HG03025 (cell line): ENCODE results near the gene ANKRD12.

Experiments
- ATAC-seq: cut with Tn5 transposase; IDR thresholded peaks from one replicate; pipeline ENCODE4 v1.9.1; 2021; ENCODE audit warnings: mild to moderate bottlenecking, moderate library complexity; ENCODE audit not compliant: unreplicated experiment, low FRiP score

The ANKRD12 gene

DNA sequence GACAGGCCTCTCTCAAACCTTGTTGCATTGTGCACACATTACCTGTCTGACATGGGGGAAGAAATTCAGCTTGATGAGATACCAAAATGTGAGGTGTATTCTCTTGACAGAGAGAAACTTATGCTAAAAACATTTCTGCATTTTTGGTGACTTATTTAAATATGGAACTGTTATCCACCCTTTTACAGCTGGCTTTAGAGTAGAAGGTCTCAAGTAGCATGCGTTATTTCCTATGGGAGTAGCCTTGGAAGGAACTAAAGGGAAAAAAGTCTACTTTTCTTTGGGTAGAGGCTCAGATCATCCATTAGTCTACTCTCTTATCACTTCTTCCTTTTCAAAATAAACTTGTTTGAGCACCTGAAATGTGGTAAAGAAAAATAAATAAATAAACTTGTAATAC, 141.4 kb downstream of the ANKRD12 start:
- ATAC-seq, result no peak

DNA sequence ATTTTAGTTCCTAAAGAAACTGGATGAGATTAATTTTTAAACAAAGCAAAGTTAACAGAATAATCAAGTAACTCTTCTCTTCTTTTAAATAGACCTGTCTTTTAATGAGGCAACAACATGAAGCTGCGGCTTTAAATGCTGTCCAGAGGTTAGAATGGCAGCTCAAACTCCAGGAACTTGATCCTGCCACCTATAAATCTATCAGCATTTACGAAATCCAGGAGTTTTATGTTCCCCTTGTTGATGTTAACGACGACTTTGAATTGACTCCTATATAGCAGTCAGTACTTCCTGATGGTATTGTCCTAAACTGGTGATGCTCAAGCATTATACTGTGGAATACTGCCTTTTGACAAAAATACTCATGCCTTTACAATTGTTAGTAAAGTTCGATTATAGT, 144.3 kb downstream of the ANKRD12 start:
- ATAC-seq, result no peak

DNA sequence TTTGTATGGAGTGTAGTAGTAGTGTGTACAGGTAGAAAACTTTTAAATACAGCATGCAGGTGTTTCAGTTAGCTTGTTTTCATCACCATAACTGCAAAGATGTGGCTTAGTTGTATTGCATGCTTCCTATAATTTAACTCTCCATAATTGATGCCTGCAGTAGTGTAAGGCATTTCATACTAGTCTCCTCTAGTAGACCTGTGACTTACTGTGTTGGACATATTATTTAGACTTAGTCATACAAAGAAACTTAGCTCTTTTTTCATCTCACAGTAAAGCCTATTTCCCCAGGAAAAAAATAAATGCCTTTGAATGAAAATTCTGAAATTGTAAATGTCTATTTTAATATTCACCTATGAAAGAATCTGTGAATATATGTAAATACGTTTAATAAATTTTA, 145.2 kb downstream of the ANKRD12 start:
- ATAC-seq, result no peak

DNA sequence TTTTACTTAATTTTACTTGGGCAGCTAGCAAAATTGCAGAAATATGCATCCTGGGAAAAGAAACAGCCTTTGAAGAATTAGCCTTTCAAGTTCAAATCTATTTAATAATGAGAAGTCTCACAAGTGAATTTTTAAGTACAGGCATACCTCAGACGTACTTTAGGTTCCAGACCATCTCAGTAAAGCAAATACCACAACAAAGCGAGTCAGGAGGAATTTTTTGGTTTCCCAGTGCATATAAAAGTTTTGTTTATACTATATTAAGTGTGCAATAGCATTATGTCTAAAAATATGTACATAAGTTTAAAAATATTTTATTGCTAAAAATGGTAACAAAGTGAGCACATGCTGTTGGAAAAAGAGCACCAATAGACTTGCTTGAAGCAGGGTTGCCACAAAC, 147.2 kb downstream of the ANKRD12 start:
- ATAC-seq, result no peak

DNA sequence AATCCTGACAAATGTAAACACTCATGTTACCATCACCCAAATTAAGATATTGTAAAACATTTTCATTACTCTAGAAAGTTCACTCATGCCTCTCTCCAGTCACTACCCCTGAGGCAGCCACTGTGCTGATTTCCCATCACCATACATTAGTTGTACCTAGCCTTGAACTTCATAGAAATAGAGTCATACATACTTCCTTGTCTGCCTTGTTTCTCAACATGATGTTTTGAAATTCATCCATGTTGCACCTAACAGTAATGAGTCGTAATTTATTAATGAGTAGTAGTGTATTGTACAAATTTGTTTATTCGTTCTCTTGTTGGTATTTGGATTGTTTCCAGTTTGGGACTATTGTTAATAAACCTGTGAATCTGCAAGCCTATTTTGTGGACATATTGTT, 149.0 kb downstream of the ANKRD12 start:
- no peak for ATAC-seq

DNA sequence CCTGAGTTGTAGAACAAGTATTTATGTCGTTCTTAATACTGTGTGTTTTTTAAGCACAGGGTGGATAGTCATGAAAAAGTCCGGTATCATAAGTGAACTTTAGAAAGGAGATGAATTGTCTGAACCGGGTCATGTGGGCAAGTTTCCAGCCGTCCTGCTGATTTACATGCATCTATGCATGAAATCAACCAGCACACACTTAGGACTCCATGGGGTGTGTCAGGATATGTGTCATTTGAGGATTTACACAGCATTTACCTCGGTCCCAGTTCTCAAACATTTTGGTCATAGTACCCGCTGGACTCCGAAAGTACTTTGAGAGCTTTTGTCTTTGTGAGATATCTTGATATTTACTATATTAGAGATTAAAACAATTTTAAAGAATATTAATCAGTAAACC, 150.5 kb downstream of the ANKRD12 start:
- ATAC-seq, result no peak

DNA sequence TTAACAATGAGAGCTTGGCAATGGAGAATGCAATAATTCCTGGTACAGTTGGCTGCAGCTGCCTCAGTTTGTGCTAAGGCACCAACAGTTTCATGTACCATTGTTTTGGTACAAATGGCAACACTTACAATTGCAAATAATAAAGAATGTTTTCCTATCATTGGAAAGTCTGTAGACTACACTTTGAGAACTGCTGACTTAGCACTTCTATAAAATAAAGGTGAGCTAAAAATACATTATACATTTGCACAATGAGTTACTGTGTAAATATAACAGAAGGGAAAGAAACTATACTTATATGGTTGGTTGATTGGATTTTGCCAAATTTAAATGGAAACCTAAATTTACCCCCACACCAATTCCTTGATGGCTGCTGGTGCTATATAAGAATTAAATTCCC, 153.1 kb downstream of the ANKRD12 start:
- ATAC-seq, result no peak

DNA sequence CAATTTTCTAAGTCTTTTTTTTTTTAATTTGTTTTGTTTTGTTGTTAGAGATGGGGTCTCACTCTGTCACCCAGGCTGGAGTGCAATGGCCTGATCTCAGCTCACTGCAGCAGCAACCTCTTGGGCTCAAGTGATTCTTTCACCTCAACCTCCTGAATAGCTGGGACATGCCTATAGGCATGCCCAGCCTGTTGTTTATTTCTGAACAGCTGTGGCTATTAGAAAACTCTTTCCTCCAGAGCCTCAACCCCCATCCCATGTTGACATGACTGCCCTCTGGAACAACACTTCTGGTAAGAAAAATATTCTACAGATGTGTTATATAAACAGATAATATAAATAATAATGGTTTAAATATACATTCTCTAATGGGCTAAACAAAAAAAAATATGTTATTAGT, 153.6 kb downstream of the ANKRD12 start:
- no peak for ATAC-seq

DNA sequence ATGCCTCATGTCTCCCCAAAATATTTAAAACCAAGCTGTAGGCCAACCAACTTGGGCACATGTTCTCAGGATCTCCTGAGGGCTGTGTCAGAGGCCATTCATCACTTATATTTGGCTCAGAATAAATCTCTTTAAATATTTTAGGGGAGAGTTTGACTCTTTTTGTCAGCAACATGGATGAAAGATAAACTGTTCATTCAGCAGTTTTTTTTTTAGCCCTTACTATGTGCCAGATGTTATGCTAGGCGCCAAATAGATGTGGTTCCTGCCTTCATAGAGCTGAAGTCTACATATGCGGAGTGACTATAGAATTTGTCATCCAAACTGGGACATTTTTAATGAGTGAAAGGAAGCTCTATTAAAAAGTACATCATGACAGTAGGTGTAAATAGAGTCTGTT, 155.5 kb downstream of the ANKRD12 start:
- no peak for ATAC-seq

DNA sequence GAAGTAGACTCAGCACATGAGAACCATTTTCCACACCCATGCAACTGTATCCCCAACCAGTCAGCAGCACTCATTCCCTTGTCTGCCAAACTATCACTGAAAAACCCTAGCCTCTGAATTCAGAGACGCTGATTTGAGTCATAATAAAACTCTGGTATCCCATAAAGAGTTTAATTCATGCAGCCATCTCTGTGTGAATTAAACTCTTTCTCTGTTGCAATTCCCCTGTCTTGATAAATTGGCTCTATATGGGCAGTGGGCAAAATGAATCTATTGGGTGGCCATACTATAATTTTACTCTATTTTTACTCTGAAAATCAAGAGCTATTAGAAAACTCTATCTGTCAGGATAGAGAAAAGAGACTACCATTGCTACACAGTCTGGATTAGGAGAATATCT, 157.4 kb downstream of the ANKRD12 start:
- no peak for ATAC-seq

DNA sequence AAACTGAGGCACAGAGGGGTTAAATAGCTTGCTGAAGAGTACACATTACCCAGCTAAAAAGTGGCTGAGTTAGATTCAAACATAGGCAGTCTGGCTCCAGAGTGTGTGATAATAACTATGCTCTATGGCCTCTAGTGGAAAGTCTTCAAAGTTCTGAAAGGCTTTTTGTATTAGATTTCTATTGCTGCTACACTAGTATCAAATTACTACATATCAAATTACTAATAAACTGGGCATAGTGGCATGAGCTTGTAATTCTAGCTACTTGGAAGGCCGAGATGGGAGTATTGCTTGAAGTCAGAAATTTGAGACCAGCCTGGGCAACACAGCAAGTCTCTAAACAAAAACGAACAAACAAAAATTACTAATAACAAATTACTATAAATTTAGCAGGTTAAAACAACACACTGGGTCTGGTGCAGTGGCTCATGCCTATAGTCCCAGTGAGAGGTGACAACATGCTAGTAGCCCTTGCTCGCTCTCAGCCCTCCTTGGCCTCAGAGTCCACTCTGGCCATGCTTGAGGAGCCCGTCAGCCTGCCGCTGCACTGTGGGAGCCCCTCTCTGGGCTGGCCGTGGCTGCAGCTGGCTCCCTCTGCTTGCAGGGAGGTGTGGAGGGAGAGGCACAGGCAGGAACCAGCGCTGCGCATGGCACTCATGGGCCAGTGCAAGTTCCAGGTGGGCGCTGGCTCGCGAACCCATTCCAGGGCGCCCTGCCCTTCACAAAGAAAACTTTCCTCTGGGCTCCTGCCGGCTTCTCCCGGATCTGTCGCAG, 159.8 kb downstream of the ANKRD12 start:
- no peak for ATAC-seq

DNA sequence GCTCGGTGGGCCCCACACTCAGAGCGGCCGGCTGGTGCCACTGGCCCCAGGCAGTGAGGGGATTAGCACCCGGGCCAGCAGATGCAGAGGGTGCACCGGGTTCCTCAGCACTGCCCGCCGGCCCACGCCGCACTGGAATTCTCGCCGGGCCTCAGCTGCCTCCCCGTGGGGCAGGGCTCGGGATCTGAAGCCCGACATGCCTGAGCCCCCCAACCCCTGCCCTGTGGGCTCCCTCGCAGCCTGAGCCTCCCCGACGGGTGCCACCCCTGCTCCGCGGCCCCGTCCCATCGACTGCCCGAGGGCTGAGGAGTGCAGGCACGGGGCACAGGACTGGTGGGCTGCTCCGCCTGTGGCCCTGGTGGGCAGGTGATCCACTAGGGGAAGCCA, 160.4 kb downstream of the ANKRD12 start:
- ATAC-seq, result no peak

DNA sequence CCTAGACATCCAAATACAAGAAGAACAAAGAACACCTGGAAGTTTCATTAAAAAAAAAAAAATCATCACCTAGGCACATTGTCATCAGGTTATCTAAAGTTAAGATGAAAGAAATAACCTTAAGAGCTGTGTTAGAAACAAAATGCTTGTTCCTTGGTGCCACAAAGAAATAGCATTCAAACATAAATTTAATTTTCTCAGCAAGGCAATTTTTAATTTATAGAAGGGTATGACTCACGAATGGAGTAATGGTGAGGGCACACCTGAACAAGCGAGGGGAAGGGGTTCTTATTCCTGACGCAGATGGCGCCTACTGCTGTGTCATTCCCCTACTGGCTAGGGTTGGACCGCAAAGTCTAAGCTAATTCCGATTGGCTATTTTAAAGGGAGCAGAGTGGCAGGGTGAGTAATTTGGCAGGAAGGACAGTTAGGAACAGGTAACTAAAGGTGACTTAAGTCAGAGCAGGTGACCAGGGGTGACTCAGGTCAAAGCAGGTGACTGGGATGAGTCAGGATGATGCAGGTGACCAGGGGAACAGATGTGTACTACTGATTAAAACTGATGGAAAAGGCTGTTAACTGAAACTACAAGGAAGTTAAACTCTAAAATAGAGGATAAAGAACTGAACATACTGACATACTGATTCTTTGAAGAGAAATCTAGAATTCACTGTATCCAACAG, 167.9 kb downstream of the ANKRD12 start:
- no peak for ATAC-seq

DNA sequence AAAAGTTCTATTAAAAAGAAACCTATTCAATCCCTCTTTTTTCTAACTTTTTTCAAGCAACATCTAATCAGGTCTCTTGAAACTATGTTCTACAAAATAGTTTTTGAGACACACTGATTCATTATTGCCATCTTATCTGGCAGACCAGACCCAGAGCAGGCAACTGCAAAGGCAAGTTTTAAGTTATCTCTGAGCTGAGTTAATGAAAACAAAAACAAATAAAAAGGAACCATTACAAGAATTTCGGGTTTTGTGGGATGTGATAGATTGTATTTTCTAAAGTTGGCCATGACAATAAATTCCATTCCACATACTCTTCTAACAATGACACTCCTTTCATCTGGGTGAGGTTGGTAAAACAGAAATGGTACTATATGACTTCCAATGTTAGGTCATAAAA, 182.8 kb downstream of the ANKRD12 start:
- ATAC-seq, result no peak

DNA sequence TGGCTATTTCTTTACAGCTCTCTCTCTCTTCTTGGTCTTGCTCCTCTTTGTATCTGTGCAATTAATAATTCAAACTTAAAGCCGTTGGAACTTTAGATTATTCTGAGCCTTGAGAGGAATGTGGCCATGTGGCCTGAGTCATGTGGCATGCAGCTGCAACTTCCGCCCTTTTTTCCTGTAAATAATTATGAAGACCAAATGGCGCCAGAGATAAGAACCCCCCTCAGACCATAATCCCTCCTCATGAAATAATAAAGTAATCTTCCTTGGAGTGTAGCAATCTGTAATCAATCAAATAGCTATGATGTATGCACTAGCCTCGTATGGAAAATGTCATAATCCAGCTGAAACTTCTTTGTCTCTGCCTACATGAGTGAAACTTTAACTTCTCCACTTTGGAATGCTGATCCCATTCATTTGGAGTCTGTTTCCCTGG, 184.5 kb downstream of the ANKRD12 start:
- no peak for ATAC-seq

DNA sequence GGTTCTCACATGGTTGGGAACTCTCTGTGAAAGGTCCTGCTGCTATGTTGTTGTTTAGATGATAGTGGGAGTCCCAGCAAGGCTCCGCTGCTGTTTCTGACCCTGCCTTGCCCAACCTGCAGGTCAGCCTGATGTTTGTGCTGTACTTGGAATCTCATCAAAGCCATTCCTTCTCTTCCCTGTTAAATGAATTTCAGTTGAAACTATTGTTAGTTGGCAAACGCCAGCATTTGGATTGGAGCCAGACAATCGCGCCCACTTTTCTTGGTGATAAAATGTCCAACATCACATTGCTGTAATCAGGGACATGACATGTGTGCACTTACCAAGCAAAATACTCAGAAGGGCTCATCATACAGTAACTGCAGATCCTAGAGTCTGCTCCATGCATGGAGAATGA, 185.2 kb downstream of the ANKRD12 start:
- no peak for ATAC-seq

DNA sequence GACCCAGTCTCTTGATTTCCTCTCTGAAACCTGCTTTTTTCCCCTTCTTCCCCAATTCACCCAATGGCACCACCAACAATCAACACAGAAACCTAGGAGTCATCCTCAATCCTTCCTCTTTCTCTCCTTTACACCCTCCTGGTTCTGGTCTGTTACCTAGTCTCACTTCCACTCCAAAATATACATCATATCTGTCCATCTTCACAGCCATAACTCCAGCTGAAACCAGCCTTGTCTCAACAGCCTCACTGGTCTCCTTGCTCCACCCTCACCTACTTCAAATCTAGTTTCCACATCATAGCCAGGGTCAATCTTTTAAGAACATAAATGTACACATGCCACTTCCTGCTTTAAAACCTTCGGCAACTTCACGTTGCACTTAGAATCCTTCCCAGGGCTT, 186.2 kb downstream of the ANKRD12 start:
- ATAC-seq, result no peak

DNA sequence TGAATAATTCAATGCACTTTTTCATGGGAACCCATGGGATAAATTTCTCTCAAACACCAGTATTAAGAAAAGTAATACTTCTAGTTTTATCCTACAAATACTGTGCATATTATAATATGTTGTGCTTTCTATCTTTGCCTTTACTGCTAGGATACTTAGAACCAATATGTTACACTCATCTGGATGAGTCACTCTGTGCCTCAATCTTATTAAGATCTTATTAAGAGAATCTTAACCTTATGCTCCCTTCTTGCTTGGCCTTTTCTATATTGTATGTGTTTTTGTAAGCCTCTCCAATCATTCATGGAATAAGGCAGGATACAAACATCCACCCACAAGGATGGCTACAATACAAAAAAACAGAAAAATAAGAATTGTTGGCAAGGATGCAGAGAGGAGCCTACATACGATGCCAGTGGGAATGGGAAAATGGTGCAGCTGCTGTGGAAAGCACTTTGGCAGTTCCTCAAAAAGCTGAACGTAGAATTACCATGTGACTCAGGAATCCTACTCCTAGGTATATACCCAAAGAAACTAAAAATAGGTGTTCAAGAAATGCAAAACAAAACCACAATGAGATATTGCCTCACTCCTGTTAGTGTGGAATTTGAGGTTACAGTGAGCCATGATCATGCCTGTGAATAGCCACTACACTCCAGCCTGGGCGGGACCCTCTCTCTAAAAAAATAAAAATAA, 187.3 kb downstream of the ANKRD12 start:
- ATAC-seq, result no peak

DNA sequence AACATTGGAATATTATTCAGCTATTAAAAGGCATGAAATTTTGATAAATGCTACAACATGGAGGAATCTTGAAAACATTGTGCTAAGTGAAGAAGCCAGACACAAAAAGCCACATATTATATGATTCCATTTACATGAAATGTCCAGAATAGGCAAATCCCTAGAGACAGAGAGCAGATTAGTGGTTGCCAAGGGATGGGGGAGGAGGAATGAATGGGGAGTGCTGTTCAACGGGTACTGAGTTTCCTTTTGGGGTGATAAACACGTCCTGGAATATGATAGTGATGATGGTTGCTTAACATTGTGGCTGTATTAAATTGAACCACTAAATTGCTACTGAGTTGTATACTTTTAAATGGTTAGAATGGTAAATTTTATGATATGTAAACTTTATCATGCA, 189.1 kb downstream of the ANKRD12 start:
- no peak for ATAC-seq

DNA sequence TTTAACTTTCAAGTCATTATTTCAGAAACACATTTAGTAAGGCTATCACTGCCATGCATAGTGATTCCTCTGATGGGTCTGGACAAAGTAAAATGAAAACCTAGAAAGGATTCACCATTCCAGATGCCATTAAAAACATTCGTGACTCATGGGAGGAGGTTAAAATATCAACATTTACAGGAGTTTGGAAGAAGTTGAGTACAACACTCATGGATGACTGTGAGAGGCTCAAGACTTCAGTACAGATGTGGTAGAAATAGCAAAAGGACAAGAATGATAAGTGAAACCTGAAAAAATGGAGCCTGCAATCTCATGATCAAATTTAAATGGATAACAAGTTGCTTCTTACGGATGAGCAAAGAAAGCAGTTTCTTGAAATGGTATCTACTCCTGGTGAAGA, 192.2 kb downstream of the ANKRD12 start:
- no peak for ATAC-seq

DNA sequence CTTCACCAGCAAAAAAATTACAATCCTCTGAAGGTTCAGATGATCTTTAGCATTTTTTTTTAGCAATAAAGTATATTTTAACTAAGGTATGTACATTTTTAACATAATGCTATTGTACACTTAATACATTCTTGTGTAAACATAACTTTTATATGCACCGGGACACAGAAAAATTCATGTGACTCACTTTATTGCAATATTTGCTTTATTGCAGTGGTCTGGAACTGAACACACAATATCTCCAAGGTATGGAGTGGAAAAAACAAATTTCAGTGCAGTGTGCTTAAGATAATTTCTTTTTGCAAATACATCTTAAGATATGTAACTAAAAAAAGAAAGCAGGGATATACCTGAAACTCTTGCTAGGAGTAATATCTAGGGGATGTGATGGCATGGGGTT, 192.9 kb downstream of the ANKRD12 start:
- no peak for ATAC-seq

DNA sequence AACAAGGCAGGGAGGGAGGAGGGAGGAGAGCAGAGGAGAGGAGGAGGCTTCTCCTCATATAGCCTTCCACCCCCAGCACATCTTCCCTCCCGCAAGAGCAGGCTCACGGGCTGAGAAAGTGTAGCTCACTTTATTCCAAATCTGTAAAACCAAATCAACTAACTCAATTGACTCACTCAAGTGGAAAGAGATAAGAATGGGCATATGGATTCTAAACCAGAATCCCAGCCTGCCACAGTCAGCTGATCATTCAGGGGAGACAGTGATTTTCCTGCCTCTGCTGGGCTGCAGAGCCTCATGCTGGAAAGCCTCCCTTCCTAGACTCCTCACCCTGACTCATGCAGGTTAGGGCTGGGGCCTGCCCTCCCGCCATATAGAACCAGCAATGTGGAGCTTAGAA, 193.8 kb downstream of the ANKRD12 start:
- ATAC-seq, result no peak
